NOMO-1 treated with dmso at 0.1 percent for 144 hours (cell line): Measurements from ENCODE around the gene AP2A2.
"Not testable (repeated sequence)": the region's sequence is repeated elsewhere in the genome, so short reads cannot be mapped to it uniquely, and the experiment has no call there.

Source experiments
- DNase-seq: peaks from one replicate; lab custom pipeline; 2025; ENCODE audit not compliant: unreplicated experiment; lab: John Stamatoyannopoulos, UW

The AP2A2 gene

DNA sequence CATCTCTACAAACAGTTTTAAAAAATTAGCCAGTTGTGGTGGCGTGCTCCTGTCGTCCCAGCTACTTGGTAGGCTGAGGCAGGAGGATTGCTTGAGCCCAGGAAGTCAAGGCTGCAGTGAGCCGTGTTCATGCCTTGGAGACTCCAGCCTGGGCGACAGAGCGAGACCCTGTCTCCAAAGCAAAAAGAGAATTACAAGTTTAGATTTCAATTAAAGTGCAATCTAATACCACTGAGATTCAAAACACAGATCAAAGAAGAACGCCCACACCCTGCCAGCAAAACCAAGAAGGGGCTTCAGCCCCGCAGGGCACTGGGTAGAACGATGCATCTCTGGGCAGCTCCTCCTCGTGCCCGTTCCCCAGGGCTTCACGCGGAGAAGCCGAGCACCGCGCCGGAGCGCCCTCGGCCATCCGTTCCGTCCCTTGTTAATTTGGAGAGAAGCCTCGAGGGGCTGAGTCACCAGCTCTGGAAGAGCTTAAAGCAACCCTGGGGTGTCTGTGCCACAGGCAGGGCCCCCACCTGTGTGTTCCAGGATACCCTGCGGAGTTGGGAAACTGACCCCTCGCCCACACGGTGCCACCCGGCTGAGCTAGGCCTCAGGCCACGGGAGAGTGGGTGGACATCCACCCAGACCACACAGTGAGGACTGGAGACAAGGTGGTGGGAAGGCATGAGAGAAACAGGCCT lies 47.0 kb downstream of the AP2A2 start:
- DNase-seq = no peak

DNA sequence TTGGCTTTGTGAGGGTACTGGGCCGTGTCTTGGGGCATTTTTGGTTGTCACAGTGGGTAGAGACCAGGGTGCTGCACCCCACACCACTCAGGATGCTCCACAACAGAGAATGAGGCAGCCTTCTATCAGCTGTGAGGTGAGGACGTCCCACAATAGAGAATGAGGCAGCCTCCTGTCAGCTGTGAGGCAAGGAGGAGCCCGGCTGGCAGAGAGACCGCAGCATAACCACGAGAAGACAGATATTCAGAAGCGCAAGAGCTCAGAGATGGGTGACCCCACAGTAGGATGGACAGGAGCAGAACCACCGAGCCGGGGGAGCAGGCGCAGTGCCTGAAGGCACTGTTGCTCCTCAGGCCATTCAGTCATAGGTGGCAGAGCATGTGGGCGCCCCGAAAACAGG lies 47.6 kb downstream of the AP2A2 start:
- no peak for DNase-seq

DNA sequence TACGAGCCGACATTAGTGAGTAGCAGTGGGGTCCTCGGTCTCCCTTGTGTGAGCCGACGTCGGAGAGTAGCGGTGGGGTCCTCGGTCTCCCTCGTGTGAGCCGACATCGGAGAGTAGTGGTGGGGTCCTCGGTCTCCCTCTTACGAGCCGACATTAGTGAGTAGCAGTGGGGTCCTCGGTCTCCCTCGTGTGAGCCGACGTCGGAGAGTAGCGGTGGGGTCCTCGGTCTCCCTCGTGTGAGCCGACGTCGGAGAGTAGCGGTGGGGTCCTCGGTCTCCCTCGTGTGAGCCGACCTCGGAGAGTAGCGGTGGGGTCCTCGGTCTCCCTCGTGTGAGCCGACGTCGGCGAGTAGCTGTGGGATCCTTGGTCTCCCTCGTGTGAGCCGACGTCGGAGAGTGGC lies 49.7 kb downstream of the AP2A2 start:
- not testable (repeated sequence) for DNase-seq

DNA sequence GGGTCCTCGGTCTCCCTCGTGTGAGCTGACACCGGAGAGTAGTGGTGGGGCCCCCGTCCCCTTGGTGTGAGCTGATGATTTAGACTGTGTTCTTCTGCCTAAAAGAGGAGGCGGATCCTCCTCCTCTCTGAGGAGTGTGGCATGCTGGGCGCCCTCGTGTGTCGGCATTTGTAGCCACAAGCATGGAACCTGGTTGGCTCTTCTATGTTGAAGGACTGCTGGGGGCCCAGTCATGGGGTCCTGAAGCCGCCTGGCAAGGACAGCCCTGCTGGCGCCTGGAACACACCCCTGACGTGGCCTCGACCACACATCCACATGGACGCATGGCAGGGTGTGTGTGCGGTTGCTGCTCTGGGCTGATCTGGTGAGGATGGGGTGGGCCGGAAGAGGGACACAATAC lies 50.2 kb downstream of the AP2A2 start:
- DNase-seq = no peak

DNA sequence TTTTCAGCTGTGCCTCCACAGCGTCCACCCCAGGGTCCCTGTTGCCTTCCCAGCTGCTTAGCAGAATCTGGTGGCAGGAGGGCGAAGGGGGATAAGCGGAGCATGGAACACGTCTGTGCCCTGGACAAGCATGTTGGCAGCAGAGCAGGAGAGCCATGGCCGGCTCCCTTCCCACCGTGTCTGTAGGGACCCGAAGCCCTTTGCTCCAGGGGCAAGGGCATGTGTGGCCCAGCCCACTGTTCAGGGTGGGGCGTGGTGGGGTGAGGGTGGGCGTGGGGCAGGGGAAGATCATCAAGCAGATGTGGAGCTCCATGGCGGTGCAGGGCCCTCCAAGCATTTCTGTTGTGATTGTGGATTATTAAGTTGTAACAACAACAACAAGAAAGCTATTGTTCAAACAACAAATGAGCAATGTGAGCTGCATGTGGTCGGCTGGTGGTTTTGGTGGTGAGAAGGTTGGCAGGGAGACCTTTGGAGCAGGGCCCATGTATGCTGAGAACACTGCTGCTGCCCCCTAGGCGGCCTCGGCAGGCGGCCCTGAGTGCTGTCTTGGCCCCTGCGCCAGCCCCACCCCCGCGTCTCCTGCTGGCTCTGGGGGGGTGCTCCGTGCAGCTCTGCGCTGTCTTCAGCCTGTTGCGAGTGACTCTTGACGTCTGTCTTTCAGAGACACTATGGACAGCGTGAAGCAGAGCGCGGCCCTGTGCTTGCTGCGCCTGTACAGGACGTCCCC lies 50.9 kb downstream of the AP2A2 start:
- no peak for DNase-seq

DNA sequence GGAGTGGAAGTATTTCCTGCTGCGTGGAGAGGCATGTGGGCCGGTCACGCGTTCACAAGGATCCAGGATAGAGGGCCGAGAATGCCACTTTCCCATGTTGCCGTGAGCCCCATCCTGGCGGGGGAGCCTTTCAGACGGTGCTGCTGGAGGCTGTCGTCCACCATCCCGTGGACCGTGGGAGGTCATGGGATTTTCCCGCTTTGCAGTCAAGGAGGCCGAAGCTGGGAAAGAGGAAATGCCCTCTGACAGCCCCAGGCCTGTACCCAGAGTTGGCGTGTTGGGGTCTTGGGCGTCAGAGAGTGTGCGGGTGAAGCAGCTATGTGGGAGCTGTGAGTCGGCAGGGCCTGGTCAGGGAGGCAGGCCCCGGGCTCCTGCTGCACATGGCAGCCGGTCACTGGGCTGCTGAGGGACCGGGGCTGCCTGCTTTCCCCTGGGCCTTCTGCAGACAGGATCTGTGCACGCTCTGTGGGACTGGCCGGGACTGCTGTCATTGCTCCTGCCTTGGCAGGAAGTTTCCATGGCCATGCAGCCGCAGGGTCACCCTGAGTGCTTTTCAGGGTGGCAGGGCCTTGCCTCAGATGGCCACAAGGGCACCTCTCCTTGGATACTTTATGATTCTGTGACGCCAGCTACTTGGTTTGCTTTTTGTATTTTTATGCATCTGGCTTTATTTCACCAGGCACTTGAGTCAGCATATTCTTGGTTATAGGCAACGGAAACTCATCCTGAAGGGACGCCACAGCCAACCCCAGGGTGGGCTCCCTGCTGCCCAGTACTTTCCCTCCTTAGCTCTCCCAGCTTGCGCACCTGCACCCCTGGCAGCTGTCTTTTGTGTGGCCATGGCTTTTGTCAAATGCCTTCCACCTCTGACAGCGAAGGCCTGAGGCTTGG lies 52.4 kb downstream of the AP2A2 start:
- no peak for DNase-seq

DNA sequence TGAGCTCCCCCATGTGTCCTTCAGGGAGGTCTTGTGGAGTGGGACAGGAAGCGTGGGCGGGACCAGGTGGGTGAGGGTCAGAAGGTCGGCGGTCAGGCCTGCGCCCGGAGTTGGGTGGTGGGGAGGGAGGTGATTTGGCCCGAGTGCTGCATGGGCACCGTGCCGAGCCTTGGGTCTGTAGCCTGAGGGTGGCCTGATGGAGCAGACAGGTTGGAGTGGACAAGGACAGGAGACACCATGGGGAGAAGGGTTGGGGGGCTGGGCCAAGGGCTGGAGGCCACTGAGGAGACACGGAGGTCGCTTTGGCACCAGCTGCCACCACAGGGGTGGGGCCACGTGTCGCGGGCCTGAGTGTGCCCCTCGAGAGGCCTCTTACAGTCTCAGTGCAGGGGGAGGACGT lies 53.1 kb downstream of the AP2A2 start:
- no peak for DNase-seq

DNA sequence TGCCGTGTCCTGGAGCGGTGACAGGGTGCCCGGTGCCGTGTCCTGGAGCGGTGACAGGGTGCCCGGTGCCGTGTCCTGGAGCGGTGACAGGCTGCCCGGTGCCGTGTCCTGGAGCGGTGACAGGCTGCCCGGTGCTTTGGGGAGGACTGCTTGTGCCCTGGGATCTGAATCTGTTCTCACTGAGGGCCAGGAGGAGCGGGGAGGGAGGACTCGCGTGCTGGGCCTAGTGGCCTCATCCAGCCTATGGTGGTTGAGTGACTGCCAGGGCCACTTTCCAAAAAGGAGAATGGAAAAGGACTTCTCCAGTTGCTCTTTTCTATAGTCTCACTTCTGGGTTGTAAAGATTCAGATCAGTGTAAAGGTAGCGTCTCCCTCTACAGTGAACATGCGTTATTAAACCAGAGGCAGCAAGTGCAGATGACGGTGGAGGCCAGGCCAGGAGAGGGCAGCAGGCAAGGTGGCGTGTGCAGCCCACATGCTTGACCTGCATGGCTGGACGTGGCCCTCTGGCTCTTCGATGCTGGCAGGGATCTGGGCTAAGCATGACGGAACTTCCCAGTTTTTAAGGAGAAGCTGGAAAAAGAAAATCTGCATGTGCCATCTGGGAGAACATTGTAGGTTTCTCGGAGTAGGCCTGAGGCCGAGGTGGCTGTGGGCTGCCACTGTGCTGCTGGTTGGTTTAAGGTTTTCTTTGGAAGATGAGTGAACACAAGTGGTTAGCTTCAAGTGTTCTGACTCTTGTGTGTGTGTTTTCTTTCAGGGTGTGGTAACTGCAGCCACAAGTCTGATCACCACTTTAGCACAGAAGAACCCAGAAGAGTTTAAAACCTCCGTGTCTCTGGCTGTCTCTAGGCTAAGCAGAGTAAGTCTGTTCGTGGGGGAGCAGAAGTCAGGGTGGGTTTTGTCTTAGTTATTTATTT lies 55.0 kb downstream of the AP2A2 start:
- no peak for DNase-seq

DNA sequence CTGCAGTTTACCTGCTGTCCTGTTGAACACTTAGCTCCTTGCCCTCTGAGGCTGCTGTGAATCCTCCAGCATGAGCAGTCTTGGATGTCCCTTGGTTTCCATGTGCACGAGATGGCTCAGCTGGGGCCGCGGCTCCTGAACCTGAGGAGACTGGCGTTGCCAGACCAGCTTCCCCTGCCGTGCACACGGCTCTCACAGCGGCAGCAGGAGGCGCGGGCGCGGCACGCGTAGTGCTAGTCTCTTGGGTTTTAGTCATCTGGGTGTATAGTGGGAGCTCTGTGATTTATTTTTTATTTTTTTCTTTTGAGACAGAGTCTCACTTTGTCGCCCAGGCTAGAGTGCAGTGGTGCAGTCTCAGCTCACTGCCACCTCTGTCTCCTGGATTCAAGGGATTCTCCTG lies 56.1 kb downstream of the AP2A2 start:
- DNase-seq = no peak

DNA sequence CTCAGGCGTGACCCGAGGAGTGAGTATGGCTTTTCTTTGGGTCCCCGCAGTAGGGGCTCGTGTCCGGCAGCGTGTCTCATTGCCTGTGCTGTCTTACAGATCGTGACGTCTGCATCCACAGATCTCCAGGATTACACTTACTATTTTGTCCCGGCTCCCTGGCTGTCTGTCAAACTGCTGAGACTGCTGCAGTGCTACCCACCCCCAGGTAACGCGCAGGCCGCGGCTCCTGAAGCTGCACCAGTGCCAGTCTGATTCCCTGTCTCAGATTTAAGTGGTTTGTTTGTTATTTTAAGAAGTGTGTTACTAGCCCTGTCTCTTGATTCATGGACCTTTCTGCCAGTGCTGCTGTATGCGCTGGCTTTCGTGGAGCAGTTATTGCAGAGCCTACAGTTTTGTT lies 58.9 kb downstream of the AP2A2 start:
- DNase-seq = no peak

DNA sequence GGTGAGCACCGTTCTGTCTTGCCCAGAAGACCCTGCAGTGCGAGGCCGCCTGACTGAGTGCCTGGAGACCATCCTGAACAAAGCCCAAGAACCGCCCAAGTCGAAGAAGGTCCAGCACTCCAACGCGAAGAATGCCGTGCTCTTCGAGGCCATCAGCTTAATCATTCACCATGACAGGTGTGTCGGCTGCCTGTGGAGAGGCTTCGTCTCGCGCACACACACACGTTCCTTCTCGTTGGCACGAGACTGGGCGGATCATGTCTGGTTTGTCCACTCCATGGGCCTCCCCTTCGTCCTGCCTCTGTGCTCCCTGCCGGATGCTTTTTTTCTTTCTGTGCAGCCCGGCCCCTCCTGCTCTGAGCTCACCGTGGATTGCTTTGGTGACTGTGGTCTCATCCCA lies 59.7 kb downstream of the AP2A2 start:
- no peak for DNase-seq

DNA sequence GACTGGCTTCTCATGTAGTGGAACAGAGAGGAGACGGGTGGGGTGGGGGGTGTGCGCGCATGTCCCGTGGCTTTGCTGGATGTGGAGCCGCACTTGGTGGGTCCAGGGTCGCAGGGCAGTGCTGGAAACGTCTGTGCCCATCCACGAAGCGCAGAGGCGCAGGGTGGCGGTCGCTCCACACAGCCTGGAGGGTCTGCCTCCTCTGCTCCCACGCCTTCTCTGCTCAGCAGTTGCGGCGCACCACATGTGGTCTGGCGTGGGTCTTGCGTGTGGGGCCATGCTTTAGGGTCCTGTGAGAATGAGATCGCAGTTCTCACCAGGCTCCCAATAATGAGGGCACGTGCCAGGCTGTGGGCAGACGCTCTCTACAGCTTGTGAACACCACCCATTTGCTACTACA lies 60.2 kb downstream of the AP2A2 start:
- no peak for DNase-seq

DNA sequence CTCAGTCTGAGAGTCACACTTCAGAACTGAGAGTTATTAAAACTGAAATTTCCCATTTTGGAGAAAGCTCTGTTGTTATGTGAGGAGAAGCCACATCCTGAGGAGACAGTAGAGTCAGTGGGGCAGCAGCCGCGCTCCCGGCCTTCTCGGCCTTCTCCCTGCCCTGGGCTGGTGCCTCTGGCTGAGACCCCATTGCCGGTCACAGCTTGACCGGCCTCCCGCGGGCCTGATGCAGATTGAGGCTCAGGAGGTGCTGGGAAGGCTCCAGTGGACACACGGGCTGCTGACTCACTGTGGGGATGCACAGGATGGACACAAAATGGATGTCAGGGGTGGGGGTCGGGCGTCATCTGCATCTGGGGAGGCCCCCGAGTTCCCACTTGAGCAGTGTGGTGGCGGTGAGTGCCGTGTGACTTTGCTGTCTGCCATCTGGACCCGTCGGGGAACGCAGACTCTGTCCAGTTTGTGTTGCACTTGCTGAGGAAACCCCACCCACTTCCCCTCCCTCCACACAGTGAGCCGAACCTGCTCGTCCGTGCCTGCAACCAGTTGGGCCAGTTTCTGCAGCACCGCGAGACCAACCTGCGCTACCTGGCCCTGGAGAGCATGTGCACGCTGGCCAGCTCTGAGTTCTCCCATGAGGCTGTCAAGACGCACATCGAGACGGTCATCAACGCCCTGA lies 60.7 kb downstream of the AP2A2 start:
- no peak for DNase-seq

DNA sequence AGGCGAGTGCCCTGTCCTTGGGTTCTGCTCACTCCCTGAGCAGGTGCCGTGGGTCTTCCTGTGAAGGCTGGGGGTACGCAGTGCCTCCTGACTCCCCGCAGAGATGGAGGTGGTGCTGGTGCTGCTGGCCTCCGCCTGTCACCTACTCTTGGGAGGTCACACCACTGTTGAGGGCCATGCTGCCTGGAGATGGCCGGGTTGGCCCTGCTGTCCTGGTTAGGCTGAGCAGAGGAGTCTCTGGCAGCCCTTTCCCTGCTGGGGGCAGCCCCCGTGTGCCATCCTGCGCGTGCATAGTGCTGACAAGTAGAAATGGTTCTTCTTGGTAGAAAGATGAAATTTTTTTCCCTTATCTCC lies 61.3 kb downstream of the AP2A2 start:
- no peak for DNase-seq

DNA sequence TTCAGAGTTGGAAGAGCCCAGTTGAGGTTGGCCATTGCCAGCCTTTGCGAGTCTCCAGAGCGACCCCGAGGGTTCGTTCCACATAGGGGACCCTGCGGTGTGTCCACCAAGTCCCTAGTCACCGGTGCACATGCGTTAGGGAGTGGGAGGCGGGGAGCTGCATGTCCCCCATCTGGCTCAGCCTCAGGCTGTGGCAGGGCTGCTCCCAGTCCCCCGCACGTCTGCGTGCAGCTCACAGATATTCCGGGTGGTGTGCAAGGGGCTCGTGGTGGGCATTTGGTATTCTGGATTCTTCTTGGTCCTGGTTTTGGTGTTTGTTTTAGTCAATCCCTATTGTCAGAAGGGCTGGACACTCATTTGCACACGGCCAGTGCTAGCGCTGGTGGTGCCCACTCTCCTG lies 62.0 kb downstream of the AP2A2 start:
- no peak for DNase-seq

DNA sequence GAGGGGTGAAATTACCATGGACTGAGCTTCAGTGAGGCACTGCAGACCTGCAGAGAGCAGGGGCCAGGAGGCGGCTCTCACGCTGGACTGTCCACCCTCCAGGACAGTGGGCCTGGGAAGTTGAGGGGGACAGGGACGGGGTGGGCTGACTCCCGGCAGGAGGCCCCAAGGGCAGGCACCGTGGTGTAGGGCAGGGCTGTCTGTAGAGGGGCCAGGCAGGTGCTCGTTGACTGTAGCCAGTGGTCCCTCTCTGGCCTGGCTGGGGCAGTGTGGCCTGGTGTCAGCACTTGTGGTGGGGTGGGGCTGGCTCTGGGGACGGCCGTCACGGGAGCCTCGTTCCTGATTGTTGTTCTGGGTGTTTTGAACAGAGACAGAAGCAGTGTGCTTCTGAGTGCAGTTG lies 64.4 kb downstream of the AP2A2 start:
- DNase-seq = no peak

DNA sequence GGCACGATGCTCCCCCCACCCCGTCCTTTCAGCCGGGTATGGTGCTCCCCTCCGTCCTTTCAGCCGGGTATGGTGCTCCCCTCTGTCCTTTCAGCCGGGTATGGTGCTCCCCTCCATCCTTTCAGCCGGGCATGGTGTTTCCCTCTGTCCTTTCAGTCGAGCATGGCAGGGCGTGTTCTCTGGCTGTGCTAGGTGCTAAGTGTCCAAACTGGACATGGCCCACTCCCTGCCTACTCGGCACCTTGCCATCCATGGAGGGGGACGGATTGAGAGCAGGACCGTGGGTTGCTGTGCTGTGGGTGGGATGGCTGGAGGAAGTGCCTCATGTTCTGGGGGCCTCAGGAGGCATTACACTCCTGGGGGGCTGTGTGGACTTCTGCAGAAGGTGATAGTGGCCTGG lies 65.4 kb downstream of the AP2A2 start:
- DNase-seq = no peak

DNA sequence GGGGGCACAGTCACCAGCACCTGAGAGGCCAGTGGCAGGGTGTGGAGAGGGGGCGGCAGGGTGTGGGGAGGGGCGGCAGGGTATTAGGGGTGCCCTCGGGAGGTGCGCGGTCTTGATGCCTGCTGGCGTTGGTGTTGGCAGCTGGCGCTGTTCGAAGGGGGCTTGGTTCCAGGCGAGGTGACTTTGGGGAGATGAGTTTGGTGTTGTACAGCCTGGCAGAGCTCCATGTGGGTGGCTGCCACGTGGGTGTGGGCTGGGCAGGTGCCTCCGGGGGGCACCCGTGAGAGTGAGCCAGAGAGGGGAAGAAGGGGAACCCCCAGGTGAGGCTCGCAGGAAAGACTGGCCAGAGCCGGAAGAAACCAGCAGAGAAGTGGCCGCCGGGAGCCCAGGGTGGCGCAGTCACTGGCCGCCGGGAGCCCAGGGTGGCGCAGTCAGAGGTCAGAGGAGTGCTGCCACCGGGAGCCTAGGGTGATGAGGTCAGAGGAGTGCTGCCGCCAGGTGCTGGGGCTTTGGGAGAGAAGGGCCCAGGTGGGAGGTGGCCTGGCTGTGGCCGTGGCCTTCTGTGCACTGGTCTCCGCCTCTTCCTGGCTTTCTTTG lies 66.1 kb downstream of the AP2A2 start:
- no peak for DNase-seq

DNA sequence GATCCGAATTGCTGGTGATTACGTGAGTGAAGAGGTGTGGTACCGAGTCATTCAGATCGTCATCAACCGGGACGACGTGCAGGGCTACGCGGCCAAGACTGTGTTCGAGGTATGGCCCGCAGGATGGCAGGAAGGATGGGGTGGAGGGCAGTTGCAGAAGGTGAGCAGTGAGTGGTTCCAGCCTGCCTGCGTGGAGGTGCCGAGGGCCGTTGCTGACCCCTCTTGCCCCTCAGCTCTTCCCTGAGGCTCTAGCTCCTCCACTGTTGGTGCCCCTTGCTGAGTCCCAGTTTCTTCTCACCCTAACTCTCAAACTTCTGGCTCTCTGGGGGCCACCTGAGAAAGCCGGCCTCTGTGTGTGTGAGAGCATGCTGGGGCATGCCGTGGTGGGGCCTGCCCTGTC lies 66.9 kb downstream of the AP2A2 start:
- DNase-seq = no peak

DNA sequence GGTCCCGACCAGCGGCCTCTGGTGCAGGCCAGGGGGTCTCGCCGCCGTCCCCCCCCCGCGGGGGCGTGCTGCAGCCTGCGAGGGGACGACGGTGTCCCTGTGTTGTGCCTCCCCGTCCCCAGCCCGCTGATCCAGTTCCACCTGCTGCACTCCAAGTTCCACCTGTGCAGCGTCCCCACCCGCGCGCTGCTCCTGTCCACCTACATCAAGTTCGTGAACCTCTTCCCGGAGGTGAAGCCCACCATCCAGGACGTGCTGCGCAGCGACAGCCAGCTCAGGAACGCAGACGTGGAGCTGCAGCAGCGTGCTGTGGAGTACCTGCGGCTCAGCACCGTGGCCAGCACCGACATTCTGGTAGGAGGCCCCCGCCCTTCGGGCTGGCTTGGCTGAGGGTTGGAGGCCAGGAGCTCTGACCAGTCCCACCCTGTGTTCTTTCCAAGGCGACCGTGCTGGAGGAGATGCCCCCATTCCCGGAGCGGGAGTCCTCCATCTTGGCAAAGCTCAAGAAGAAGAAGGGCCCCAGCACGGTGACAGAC lies 68.0 kb downstream of the AP2A2 start:
- DNase-seq = no peak
